Keratinocyte (primary cell): ENCODE data around the gene POP7. TPM values are rescaled to one million over a fixed set of nuclear protein-coding genes. Genes with fewer than 3 reads are reported as not detected.

ENCODE experiments used
- DNase-seq: peaks from one replicate; pipeline ENCODE4 v3.0.0-alpha.2; 2011; ENCODE audit warnings: low read depth, missing footprints, low spot score
- FAIRE-seq: peaks from 2 replicates; lab custom pipeline; 2011; peaks lifted over from hg19 to GRCh38; lab: Jason Lieb, UNC
- H2AFZ ChIP-seq: 2 replicates; pipeline ENCODE4 v1.6.0; 2012; ENCODE audit warnings: low read length, control low read depth, inconsistent platforms; ENCODE audit not compliant: control insufficient read depth
- H3K27ac ChIP-seq: 2 replicates; pipeline ENCODE4 v1.5.1; 2011; ENCODE audit warnings: low read length; ENCODE audit not compliant: control insufficient read depth, insufficient read depth
- H3K27me3 ChIP-seq: 3 replicates; pipeline ENCODE4 v1.6.0; 2011; ENCODE audit warnings: low read length; ENCODE audit not compliant: control insufficient read depth, insufficient read depth; ENCODE audit errors: extremely low read depth
- H3K36me3 ChIP-seq, 2 experiments: 2 replicates in 1 of 2; 3 replicates in 1 of 2; pipeline ENCODE4 v1.5.1; 2011; ENCODE audit warnings: low read length in 2 of 2, mild to moderate bottlenecking in 1 of 2; ENCODE audit not compliant: control insufficient read depth in 2 of 2, insufficient read depth in 2 of 2; ENCODE audit errors: extremely low read depth in 1 of 2
- H3K4me1 ChIP-seq: 3 replicates; pipeline ENCODE4 v1.5.1; 2011; ENCODE audit warnings: low read length; ENCODE audit not compliant: control insufficient read depth, insufficient read depth; ENCODE audit errors: extremely low read depth
- H3K4me2 ChIP-seq: 3 replicates; pipeline ENCODE4 v1.6.0; 2011; ENCODE audit warnings: low read depth, low read length; ENCODE audit not compliant: control insufficient read depth, insufficient read depth; ENCODE audit errors: extremely low read depth
- H3K4me3 ChIP-seq, 3 experiments: fragments of 200-600 bp in 1 of 3; sonication (generic) in 1 of 3; 2 replicates in 2 of 3; 3 replicates in 1 of 3; pipeline ENCODE4 v1.5.1; 2011 to 2016; ENCODE audit warnings: low read length in 3 of 3, mild to moderate bottlenecking in 3 of 3, control low read depth in 2 of 3, inconsistent platforms in 1 of 3, low read depth in 1 of 3, mixed read lengths in 1 of 3, mixed run types in 1 of 3, moderate library complexity in 1 of 3; ENCODE audit not compliant: control insufficient read depth in 2 of 3, insufficient read depth in 2 of 3; ENCODE audit errors: extremely low read depth in 1 of 3
- H3K79me2 ChIP-seq: 2 replicates; pipeline ENCODE4 v1.6.0; 2012; ENCODE audit warnings: low read length; ENCODE audit not compliant: control insufficient read depth, insufficient read depth
- H3K9ac ChIP-seq: 3 replicates; pipeline ENCODE4 v1.6.0; 2011; ENCODE audit warnings: low read length; ENCODE audit not compliant: control insufficient read depth, insufficient read depth; ENCODE audit errors: extremely low read depth
- H3K9me1 ChIP-seq: 3 replicates; pipeline ENCODE4 v1.6.0; 2011; ENCODE audit warnings: low read length; ENCODE audit not compliant: control insufficient read depth, insufficient read depth; ENCODE audit errors: extremely low read depth
- H3K9me3 ChIP-seq: 2 replicates; pipeline ENCODE4 v1.5.1; 2012; ENCODE audit warnings: low read depth, low read length; ENCODE audit not compliant: control insufficient read depth
- H4K20me1 ChIP-seq: 3 replicates; pipeline ENCODE4 v1.6.0; 2011; ENCODE audit warnings: low read length; ENCODE audit not compliant: control insufficient read depth, insufficient read depth; ENCODE audit errors: extremely low read depth
- EZH2 ChIP-seq: IDR thresholded peaks from one replicate; pipeline ENCODE4 v1.6.1; 2012; ENCODE audit warnings: inconsistent platforms, mild to moderate bottlenecking, low read length, moderate library complexity
- dilution Hi-C: fragments of 300-500 bp; cut with MboI; formaldehyde crosslinking; loops from one replicate; pipeline ENCODE4 v1.7.0; 2020; ENCODE audit warnings: low sequenced_read_pairs; ENCODE audit not compliant: extremely low pct_ligation_motif_present
- polyA plus RNA-seq, 5 experiments: library from polyadenylated mRNA; depleted of rRNA in 3 of 5; stranded (reverse) in 3 of 5; stranded (forward) in 1 of 5; unstranded in 1 of 5; fragments of >200 nt; gene quantifications; 1 replicate in 1 of 5; 2 replicates in 3 of 5; 3 replicates in 1 of 5; pipeline versions ENCODE4 v1.2.1 to v1.2.3, GENCODE V29; 2011 to 2012; ENCODE audit warnings: missing spikeins in 2 of 5, low read depth in 1 of 5, low replicate concordance in 1 of 5
- TF ChIP-seq, protein P1 (sequence below), 3 experiments: IDR thresholded peaks in 1 of 3; conservative IDR thresholded peaks in 1 of 3; optimal IDR thresholded peaks in 1 of 3; 2 replicates in 2 of 3; 3 replicates in 1 of 3; pipeline versions ENCODE3 to v1.5.1; 2011; ENCODE audit warnings: low read length in 3 of 3, mild to moderate bottlenecking in 3 of 3, moderate library complexity in 2 of 3, control low read depth in 1 of 3, inconsistent platforms in 1 of 3; ENCODE audit not compliant: insufficient read depth in 2 of 3; ENCODE audit errors: extremely low read depth in 1 of 3

Gene POP7
- polyA plus RNA-seq, 1 donor (not counting 4 experiments of a cell fraction or from before 2014, with no cell fraction given), result 37.8 TPM

- H3K9me3 ChIP-seq, result no peaks in the 10 kb centered on the region
- H3K4me1 ChIP-seq, result no peaks in the 10 kb centered on the region
- no peak overlapping the region for H3K4me3 ChIP-seq
- H3K9ac ChIP-seq, result no peak overlapping the region
- DNase-seq (no peak), FAIRE-seq (no peak)
- no peaks in the 10 kb centered on the region for H3K36me3 ChIP-seq
- dilution Hi-C loops, result no loop called here
- no peak overlapping the region for H2AFZ ChIP-seq
- no peaks in the 10 kb centered on the region for H3K9me1 ChIP-seq
- no peak overlapping the region for H3K27ac ChIP-seq
- H4K20me1 ChIP-seq, result no peaks in the 10 kb centered on the region
- H3K79me2 ChIP-seq, result no peaks in the 10 kb centered on the region
- H3K4me2 ChIP-seq, result no peak overlapping the region
- H3K27me3 ChIP-seq, result no peaks in the 10 kb centered on the region
- TF ChIP-seq EZH2, result no peak
- TF ChIP-seq, protein P1, sequence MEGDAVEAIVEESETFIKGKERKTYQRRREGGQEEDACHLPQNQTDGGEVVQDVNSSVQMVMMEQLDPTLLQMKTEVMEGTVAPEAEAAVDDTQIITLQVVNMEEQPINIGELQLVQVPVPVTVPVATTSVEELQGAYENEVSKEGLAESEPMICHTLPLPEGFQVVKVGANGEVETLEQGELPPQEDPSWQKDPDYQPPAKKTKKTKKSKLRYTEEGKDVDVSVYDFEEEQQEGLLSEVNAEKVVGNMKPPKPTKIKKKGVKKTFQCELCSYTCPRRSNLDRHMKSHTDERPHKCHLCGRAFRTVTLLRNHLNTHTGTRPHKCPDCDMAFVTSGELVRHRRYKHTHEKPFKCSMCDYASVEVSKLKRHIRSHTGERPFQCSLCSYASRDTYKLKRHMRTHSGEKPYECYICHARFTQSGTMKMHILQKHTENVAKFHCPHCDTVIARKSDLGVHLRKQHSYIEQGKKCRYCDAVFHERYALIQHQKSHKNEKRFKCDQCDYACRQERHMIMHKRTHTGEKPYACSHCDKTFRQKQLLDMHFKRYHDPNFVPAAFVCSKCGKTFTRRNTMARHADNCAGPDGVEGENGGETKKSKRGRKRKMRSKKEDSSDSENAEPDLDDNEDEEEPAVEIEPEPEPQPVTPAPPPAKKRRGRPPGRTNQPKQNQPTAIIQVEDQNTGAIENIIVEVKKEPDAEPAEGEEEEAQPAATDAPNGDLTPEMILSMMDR (optimal IDR thresholded peaks at IDR 0.05 in 1 of 3, IDR thresholded peaks at IDR 0.05 in 1 of 3, conservative IDR thresholded peaks at IDR 0.05 in 1 of 3; ENCODE audit: extremely low read depth in 1 of 3, insufficient read depth in 2 of 3, low read length in 3 of 3), result no peak
These were observed 40.7 kb upstream of the POP7 start for GRCh38 chr7:100665168-100665726.

- no peak overlapping the region for H3K27ac ChIP-seq
- DNase-seq, result no peak
- no peaks in the 10 kb centered on the region for H3K27me3 ChIP-seq
- no peak overlapping the region for H3K4me3 ChIP-seq
- H3K9me3 ChIP-seq, result no peaks in the 10 kb centered on the region
- no peaks in the 10 kb centered on the region for H3K36me3 ChIP-seq
- H4K20me1 ChIP-seq, result no peaks in the 10 kb centered on the region
- no peaks in the 10 kb centered on the region for H3K79me2 ChIP-seq
- H3K9me1 ChIP-seq, result no peaks in the 10 kb centered on the region
- H3K4me1 ChIP-seq, result no peaks in the 10 kb centered on the region
- dilution Hi-C loops, result no loop called here
- FAIRE-seq, result no peak
- no peak overlapping the region for H3K9ac ChIP-seq
- no peak for TF ChIP-seq EZH2
- TF ChIP-seq, protein P1 (optimal IDR thresholded peaks at IDR 0.05 in 1 of 3, IDR thresholded peaks at IDR 0.05 in 1 of 3, conservative IDR thresholded peaks at IDR 0.05 in 1 of 3; ENCODE audit: extremely low read depth in 1 of 3, insufficient read depth in 2 of 3, low read length in 3 of 3), result no peak
- no peak overlapping the region for H3K4me2 ChIP-seq
- no peak overlapping the region for H2AFZ ChIP-seq
These were observed 38.4 kb upstream of the POP7 start for GRCh38 chr7:100667331-100668068.
